Dermis blood vessel endothelial cell (primary cell): ENCODE data around the gene CLIC4. TPM values are rescaled to one million over a fixed set of nuclear protein-coding genes. Genes with fewer than 3 reads are reported as not detected.
"Not testable (repeated sequence)": the region's sequence is repeated elsewhere in the genome, so short reads cannot be mapped to it uniquely, and the experiment has no call there.

Experiments used
- DNase-seq: peaks from one replicate; pipeline ENCODE4 v3.0.0; 2010
- total RNA-seq: library from RNA; depleted of rRNA; stranded (reverse); fragments of >200 nt; gene quantifications from 2 replicates; pipeline ENCODE4 v1.2.3, GENCODE V29; 2014

Gene CLIC4
- total RNA-seq, 1 donor from 2014 or later, result 262 TPM

- peak; percentile 98 for DNase-seq
Observed at GRCh38 chr1:24720152-24720551, 25.1 kb upstream of the CLIC4 start.

- no peak for DNase-seq
Observed at GRCh38 chr1:24721533-24721932, 23.7 kb upstream of the CLIC4 start.

- DNase-seq, result not testable (repeated sequence)
Observed at GRCh38 chr1:24722073-24723035, 22.9 kb upstream of the CLIC4 start.

GRCh38 chr1:24724345-24725208 lies 20.7 kb upstream of the CLIC4 start:
- DNase-seq, result peak; percentile 95

GRCh38 chr1:24725209-24725651 lies 20.0 kb upstream of the CLIC4 start:
- DNase-seq, result peak; percentile 89

GRCh38 chr1:24726741-24727140 lies 18.5 kb upstream of the CLIC4 start:
- DNase-seq, result no peak

- peak; percentile 63 for DNase-seq
Observed at GRCh38 chr1:24727501-24728216, 17.6 kb upstream of the CLIC4 start.

GRCh38 chr1:24728982-24729381 lies 16.3 kb upstream of the CLIC4 start:
- no peak for DNase-seq

GRCh38 chr1:24732186-24732885 lies 12.9 kb upstream of the CLIC4 start:
- DNase-seq, result no peak

- DNase-seq, result not testable (repeated sequence)
Observed at GRCh38 chr1:24733342-24733741, 11.9 kb upstream of the CLIC4 start.

- no peak for DNase-seq
Observed at GRCh38 chr1:24735156-24735508, 10.1 kb upstream of the CLIC4 start.

GRCh38 chr1:24735509-24736375 lies 9.5 kb upstream of the CLIC4 start:
- DNase-seq, result no peak

- DNase-seq, result no peak
Observed at GRCh38 chr1:24737368-24738117, 7.7 kb upstream of the CLIC4 start.

GRCh38 chr1:24739241-24739640 lies 6.0 kb upstream of the CLIC4 start:
- no peak for DNase-seq

- DNase-seq, result no peak
Observed at GRCh38 chr1:24742090-24742938, 2.9 kb upstream of the CLIC4 start.

- DNase-seq, result no peak
Observed at GRCh38 chr1:24743404-24744211, 1.6 kb upstream of the CLIC4 start.

- DNase-seq, result peak; percentile 67
Observed at GRCh38 chr1:24745711-24746413, 615 bp downstream of the CLIC4 start.
